Natural killer cell (primary cell): ENCODE results near the gene CYP2D6. TPM values are rescaled to one million over a fixed set of nuclear protein-coding genes. Genes with fewer than 3 reads are reported as not detected.

ENCODE experiments used
- ATAC-seq, 3 donors: fragments of 150-1000 bp in 2 of 3; fragments of 200-7000 bp in 1 of 3; cut with Tn5 transposase; 1 replicate in 1 of 3; 2 replicates in 2 of 3; pipeline ENCODE4 v1.10.0; 2021; ENCODE audit warnings: mild to moderate bottlenecking in 2 of 3, moderate library complexity in 2 of 3
- DNase-seq, 2 donors: peaks; one replicate each; pipeline versions ENCODE4 v3.0.0 to v3.0.0-alpha.2; 2013 to 2021; ENCODE audit warnings: mixed read lengths in 1 of 2
- H3K27ac ChIP-seq: one replicate; pipeline ENCODE4 v1.5.1; 2013; ENCODE audit warnings: mild to moderate bottlenecking, low read length
- H3K27me3 ChIP-seq: one replicate; pipeline ENCODE4 v1.6.1; 2013; ENCODE audit warnings: low read length; ENCODE audit not compliant: control insufficient read depth, insufficient read depth
- H3K36me3 ChIP-seq: one replicate; pipeline ENCODE4 v1.6.1; 2013; ENCODE audit warnings: low read length; ENCODE audit not compliant: control insufficient read depth, insufficient read depth
- H3K4me1 ChIP-seq: one replicate; pipeline ENCODE4 v1.6.1; 2013; ENCODE audit warnings: low read length; ENCODE audit not compliant: control insufficient read depth, insufficient read depth
- H3K4me3 ChIP-seq: one replicate; pipeline ENCODE4 v1.5.1; 2013; ENCODE audit warnings: low read length
- H3K9me3 ChIP-seq: one replicate; pipeline ENCODE4 v1.6.1; 2013; ENCODE audit warnings: low read length; ENCODE audit not compliant: control insufficient read depth, insufficient read depth
- H3K27ac Mint-ChIP-seq, 2 donors: one replicate each; pipeline ENCODE4 v1.8.0; 2022; ENCODE audit warnings: mild to moderate bottlenecking in 2 of 2, mixed read lengths in 2 of 2, moderate library complexity in 1 of 2
- H3K27me3 Mint-ChIP-seq, 2 donors: one replicate each; pipeline ENCODE4 v1.8.0; 2022; ENCODE audit warnings: low read depth in 2 of 2, mixed read lengths in 2 of 2
- H3K36me3 Mint-ChIP-seq: one replicate; pipeline ENCODE4 v1.8.0; 2022; ENCODE audit warnings: mixed read lengths
- H3K4me1 Mint-ChIP-seq, 2 donors: one replicate each; pipeline ENCODE4 v1.8.0; 2022; ENCODE audit warnings: mixed read lengths in 2 of 2
- H3K4me3 Mint-ChIP-seq: one replicate; pipeline ENCODE4 v1.8.0; 2022; ENCODE audit warnings: mild to moderate bottlenecking, moderate library complexity, mixed read lengths
- H3K9me3 Mint-ChIP-seq, 2 donors: one replicate each; pipeline ENCODE4 v1.8.0; 2022; ENCODE audit warnings: mixed read lengths in 2 of 2
- CTCF ChIP-seq: fragments of 200-600 bp; IDR thresholded peaks from one replicate; pipeline ENCODE4 v1.8.0; 2022; ENCODE audit warnings: antibody characterized with exemption
- WGBS: methylation state at CpG from one replicate; pipeline ENCODE4 v1.1.7; 2013; ENCODE audit warnings: missing lambda C conversion rate; ENCODE audit not compliant: insufficient coverage; 5-methylcytosine and 5-hydroxymethylcytosine counted together
- intact Hi-C: fragments of 100-400 bp; cut with micrococcal nuclease; formaldehyde crosslinking; loops from one replicate; pipeline ENCODE4 v1.14.2; 2022
- total RNA-seq, 4 donors: library from RNA; stranded (reverse); fragments of 120-200 nt in 1 of 4; gene quantifications; one replicate each; pipeline versions ENCODE4 v1.2.3 to v1.2.4, GENCODE V29; 2013 to 2022

The CYP2D6 gene
- total RNA-seq, 3 donors from 2014 or later (not counting 1 experiment from before 2014, with no cell fraction given) = 3.8 to 5.5 (median 3.9) TPM

- TF ChIP-seq CTCF = peak; percentile 85
- intact Hi-C loops = loop anchor here (1.0 kb wide), 2 partner anchors 145 to 268 kb away; no protein-coding TSS in a partner anchor
- Mint-ChIP-seq H3K4me3 (no peak overlapping the region), H3K4me1 (peaks cover 14 to 26% of the 10 kb centered on the region in 2 donors), H3K27ac (no peak overlapping the region), H3K9me3 (no peaks in the 10 kb centered on the region), H3K36me3 (no peaks in the 10 kb centered on the region), H3K27me3 (no peaks in the 10 kb centered on the region)
- no peak overlapping the region for H3K27ac ChIP-seq
- peak; percentile 74 to 92 (median 88) for ATAC-seq
- peak; percentile 60 to 86 for DNase-seq
- no peak overlapping the region for H3K4me3 ChIP-seq
- peaks cover 22% of the 10 kb centered on the region for H3K36me3 ChIP-seq
- H3K27me3 ChIP-seq = no peaks in the 10 kb centered on the region
- H3K4me1 ChIP-seq = peaks cover 10% of the 10 kb centered on the region
- H3K9me3 ChIP-seq = no peaks in the 10 kb centered on the region
- 69% methylated on average over 7 of the region's 7 CpGs for WGBS
Observed at GRCh38 chr22:42169055-42169469, 38.5 kb upstream of the CYP2D6 start.

- Mint-ChIP-seq H3K4me3 (no peak overlapping the region), H3K27me3 (no peaks in the 10 kb centered on the region), H3K4me1 (peaks cover 8 to 26% of the 10 kb centered on the region in 2 donors), H3K36me3 (no peaks in the 10 kb centered on the region), H3K27ac (no peak overlapping the region), H3K9me3 (no peaks in the 10 kb centered on the region)
- H3K27me3 ChIP-seq = no peaks in the 10 kb centered on the region
- no peak overlapping the region for H3K27ac ChIP-seq
- no peak for DNase-seq
- H3K36me3 ChIP-seq = peaks cover 22% of the 10 kb centered on the region
- no peaks in the 10 kb centered on the region for H3K9me3 ChIP-seq
- H3K4me3 ChIP-seq = no peak overlapping the region
- TF ChIP-seq CTCF = no peak
- ATAC-seq = no peak
- 93% methylated on average over 15 of the region's 15 CpGs for WGBS
- peaks cover 4% of the 10 kb centered on the region for H3K4me1 ChIP-seq
- intact Hi-C loops = no loop called here
Observed at GRCh38 chr22:42168476-42168875, 37.9 kb upstream of the CYP2D6 start.

- no peak for TF ChIP-seq CTCF
- no peaks in the 10 kb centered on the region for H3K9me3 Mint-ChIP-seq
- 88% methylated on average over 10 of the region's 10 CpGs for WGBS
- H3K4me1 ChIP-seq = no peaks in the 10 kb centered on the region
- H3K27ac Mint-ChIP-seq = no peak overlapping the region
- H3K27me3 ChIP-seq = no peaks in the 10 kb centered on the region
- H3K9me3 ChIP-seq = no peaks in the 10 kb centered on the region
- H3K36me3 Mint-ChIP-seq = no peaks in the 10 kb centered on the region
- intact Hi-C loops = no loop called here
- ATAC-seq (no peak), DNase-seq (no peak)
- H3K27me3 Mint-ChIP-seq = no peaks in the 10 kb centered on the region
- H3K4me3 ChIP-seq = no peak overlapping the region
- peaks cover 7 to 14% of the 10 kb centered on the region in 2 donors for H3K4me1 Mint-ChIP-seq
- no peak overlapping the region for H3K4me3 Mint-ChIP-seq
- H3K27ac ChIP-seq = no peak overlapping the region
- H3K36me3 ChIP-seq = peaks cover 25% of the 10 kb centered on the region
Observed at GRCh38 chr22:42167066-42167465, 36.5 kb upstream of the CYP2D6 start.

GRCh38 chr22:42164901-42165300 lies 34.3 kb upstream of the CYP2D6 start:
- intact Hi-C loops = no loop called here
- Mint-ChIP-seq H3K36me3 (no peaks in the 10 kb centered on the region), H3K27me3 (no peaks in the 10 kb centered on the region), H3K4me1 (peaks cover 0 to 5% of the 10 kb centered on the region in 2 donors), H3K4me3 (no peak overlapping the region), H3K27ac (peak overlapping the region in 1 of 2 donors; percentile 17), H3K9me3 (no peaks in the 10 kb centered on the region)
- DNase-seq = no peak
- no peaks in the 10 kb centered on the region for H3K9me3 ChIP-seq
- H3K36me3 ChIP-seq = peaks cover 23% of the 10 kb centered on the region
- ATAC-seq = no peak
- H3K27me3 ChIP-seq = no peaks in the 10 kb centered on the region
- no peak overlapping the region for H3K27ac ChIP-seq
- 94% methylated on average over 5 of the region's 5 CpGs for WGBS
- no peak overlapping the region for H3K4me3 ChIP-seq
- no peaks in the 10 kb centered on the region for H3K4me1 ChIP-seq
- TF ChIP-seq CTCF = no peak
